Measurements from ENCODE around the gene DYNLT5.
"Not testable (repeated sequence)": the region's sequence is repeated elsewhere in the genome, so short reads cannot be mapped to it uniquely, and the experiment has no call there.

DYNLT5 gene

DNA sequence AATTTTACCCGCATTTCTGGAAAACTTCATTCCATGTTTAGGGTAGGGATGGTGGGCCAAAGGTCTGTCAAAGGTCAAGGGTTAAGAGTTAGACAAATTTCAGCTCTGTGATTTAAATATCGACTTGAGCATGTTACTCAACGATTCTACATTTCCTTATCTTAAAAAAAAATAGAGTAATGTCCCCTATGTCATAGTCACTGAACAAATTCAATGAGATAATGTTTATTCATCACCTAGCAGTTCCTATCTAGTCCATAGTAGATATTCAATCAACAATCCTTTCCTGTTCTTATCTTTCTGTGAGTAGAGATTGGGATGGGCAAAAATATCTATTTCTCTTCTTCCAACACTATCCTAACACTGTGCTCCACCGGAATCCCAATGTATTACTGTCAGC is 1.1 kb upstream of the DYNLT5 start:
- DNase-seq, result no peak

DNA sequence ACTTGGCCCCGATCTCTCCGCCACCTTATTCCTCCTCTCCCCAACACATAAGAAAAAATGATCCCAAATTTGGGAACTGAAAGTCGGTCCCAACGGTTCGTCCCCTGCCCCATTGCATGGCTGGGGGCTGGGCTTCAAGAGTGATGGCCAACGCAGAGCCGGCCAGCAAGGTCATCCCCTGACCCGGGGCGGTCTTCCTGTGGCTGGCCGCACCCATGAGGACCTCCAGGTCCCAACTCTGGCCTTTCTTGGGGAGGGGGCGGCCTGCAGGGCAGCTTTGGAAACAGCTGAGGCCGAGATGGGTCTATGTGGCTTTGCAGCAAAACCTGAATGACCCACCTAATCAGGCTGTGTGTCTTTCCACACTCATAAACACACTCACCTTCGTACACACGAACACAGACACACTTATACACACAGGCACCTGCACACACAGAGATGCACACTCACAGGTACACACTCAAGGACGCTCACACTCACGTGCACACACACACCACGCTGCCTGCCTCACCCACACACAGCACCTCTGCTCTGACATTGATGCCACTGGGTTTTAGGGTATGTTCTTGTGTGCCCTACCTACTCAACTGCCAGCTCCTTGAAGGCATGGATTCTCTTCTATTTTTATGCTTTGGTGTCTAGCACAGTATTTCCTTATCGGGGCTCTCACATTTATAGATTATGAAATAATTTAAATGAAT is 562 bp downstream of the DYNLT5 start:
- peak; percentile 36 to 39 for DNase-seq

DNA sequence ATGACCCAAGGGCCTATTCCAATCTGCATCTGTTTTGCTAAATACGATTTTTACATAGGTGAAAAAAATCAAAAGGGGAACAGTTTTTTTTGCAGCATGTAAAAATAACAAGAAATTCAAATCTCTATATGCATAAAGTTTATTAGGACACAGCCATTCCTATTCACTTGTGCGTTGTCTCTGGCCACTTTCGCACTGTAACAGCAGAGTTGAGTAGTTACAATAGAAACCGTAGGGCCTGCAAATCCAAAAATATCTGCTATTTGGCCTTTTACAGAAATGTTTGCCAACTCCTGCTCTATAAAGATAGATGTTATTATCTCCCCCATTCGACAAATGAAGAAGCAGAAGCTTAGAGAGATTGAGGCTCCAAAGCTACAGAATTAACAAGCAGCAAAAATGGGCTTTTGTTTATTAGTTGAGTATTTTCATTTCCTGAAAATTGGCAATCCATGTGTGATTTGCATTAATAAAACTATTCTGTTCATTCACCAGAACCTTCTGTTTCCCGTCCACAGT is 5.5 kb downstream of the DYNLT5 start:
- no peak for DNase-seq

DNA sequence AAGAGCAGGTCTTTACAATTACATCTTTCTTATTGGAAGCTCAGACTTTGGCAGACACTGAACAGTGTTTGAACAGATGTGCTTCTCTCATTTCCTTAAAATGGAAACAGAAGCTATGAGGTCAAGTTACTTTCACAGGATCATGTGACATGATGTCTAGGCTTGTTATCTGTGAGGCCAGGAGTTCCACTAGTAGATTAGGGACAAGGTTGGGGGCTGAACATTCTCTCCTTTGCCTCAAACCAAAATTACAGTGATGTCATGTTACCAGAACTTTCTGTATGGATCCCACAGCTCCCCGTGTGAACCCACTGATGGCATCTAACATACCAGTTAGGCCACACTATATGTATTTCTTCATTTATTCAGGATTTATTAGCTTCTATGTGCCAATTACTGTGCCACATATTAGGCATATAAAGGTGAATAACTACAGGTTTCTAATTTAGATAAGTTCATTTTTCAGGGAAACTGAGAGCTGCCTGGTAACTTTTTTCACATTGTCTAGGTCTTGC is 6.0 kb downstream of the DYNLT5 start:
- peak; percentile 51 to 62 for DNase-seq

DNA sequence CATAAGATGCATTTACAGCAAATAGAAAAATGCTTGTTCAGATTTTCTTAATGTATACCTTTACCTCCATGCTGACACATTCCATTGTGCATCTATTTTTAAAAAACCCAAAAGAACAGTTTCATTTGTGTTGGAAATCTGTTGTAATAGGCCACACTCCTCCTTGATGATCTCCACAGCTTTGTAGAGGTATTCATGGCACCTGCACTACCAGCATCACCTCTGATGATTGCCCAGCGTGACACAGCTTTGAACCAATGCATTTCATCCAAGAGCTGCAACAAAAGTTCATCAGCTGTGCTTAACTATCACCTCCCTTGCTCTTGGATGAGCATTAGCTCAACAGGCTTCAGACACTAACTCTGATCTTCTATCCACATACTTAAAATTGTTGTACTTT is 8.2 kb downstream of the DYNLT5 start:
- no peak for DNase-seq

DNA sequence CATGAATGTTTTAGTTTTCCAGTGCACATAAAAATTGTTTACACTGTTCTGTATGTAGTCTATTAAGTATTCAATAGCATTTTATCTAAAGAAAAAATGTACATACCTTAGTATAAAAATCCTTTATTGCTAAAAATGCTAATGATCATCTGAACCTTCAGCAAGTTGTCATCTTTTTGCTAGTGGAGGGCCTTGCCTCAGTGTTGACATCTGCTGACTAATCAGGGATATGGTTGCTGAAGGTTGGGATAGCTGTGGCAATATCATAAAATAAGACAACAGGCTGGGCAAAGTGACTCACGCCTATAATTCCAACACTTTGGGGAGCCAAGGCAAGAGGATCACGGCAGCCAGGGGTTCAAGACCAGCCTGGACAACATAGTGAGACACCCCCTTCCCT is 9.0 kb downstream of the DYNLT5 start:
- no peak for DNase-seq

DNA sequence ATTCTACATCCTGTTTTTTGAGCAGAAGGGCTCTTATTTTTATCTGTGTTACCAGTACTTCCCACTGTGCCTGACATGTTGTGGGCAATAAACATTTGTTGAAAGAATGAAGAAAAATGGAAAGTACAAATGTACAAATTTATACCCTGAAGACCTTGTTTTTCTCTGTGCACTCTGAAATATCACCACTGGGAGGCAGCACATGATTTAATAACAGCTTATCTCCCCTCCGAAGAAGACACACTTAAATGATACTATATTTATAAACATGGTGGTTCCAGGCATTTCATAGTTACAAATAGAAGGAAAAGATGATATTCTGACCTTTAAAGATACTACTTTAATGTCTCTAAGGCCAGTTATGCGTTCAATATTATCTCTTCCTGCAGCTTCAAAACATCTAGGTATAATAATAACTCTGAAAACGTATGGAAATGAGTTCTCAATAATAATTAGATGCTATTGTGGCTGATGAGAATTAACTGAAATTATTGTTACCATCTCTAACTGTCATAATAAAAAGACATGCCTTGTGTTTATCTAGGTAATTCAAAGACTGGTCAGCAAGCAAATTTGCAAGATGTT is 12.8 kb downstream of the DYNLT5 start:
- peak; percentile 72 to 86 for DNase-seq

DNA sequence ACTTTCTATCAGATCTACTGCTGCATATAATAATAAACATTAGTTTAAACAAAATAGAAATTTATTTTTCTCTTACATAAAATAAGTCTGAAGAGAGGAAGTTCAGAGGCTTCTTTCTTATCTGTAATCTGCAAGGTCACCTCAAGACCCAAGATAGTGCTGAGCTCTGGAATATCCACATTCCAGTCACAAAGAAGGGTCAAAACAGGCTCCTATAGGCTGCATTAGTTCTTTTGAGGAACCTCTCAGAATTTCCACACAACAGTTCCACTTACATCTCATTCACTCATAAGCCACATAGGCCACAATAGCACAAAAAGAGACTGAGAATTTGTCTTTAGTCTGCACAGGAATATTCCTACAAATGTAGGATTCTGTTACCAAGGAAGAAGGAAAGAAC is 15.4 kb downstream of the DYNLT5 start:
- no peak for DNase-seq

DNA sequence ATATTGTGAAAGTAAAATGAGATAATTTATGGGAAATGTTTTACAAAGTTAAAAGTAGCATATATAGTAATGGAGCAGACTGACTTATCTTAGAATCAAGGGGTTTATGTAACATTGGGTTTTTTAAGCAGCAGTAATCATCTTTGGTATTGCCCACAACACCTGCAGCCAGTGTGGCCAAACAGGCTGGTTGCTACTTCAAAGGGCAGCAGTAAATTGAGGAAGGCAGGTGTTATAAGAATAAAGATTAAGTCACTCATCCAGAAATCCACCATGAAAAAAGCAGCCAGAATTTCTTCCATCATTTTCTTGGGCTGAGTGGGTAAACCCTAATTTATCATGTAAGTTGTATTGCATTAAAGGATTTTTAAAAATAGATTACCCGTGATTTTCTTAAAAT is 16.7 kb downstream of the DYNLT5 start:
- no peak for DNase-seq

DNA sequence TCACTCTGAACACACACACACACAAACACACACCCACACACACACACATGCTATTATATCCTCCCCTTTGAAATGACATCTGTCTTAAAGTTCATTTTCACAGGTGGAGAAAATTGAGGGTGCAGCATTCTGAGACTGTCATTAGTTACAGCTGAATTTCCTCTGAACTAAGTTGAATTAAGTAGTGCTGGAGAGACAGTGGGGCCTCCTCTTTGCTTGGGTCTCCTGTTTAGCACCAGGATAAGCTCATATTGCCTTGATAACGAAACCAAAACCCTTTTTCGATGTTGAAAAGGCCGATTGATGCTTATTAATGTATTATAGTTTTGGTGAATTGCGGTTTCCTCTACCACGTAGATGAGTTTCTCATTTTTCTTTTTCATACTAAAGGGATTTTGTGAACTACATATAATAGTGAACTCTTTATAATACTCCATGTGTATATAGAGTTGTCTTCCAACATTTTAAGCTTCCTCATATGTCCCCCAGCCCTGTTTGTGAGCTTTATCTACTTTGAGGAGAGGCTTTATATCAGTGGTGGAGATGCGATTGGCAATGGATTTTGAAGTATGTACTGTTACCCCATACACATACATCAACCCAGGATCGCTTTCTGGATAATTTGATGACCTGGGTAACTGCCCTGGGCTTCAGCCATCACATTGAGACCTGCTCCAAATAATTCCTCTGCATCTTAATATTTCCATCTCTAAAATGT is 17.4 kb downstream of the DYNLT5 start:
- no peak for DNase-seq

DNA sequence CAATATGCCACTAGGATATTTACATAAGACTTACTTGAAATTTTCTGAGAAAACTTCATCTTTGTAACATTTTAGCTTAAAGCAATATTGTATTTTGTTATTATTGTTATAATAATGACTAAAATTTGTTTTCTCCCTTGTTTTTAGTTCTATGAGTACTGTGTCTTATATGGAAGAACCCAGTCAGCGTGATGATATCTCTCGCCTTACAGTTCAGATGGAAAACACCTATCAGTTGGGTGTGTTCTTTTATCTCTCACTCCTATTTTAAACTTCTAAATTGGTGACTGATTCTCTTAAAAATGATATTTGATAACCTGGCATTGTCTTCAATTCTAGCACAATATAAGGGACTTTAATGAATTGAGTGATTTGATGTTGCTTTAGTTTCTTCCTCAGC is 18.0 kb downstream of the DYNLT5 start:
- DNase-seq, result no peak

DNA sequence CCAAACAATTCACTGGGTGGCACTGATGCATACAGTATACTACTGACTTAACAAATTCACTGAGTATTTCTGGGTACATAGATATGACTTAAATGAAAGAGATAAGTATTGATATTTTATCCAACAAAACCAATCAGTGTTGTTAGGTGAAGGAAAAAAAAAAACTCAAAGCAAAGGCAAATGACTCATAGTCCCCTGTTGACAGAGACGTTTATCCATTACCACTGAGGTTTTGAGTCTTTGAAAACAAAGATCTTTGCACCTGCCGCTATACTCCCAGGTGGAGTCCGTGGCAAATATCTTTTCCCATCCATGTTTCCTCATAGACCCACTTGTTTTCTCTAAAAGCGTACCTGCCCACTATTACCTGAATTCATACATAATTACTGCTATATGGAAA is 18.4 kb downstream of the DYNLT5 start:
- DNase-seq, result no peak

DNA sequence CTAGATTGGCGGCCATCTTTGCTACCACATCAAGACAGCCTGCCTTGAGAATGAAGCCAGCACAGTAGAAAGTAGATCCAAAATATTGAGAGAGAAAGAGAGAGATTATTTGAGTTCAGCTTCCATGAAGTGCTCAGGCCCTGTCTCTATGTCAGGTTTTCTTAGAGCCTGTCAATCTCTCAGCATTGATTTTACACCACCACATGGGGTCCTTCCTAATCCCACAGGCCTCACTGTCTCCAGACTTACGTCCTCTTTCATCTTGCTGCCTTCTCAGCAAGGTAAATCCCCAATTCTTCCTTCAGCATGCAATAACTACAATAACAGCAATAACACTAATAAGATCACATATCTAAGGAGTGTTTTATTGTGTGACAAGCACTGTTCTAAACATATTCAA is 21.0 kb downstream of the DYNLT5 start:
- DNase-seq, result no peak

DNA sequence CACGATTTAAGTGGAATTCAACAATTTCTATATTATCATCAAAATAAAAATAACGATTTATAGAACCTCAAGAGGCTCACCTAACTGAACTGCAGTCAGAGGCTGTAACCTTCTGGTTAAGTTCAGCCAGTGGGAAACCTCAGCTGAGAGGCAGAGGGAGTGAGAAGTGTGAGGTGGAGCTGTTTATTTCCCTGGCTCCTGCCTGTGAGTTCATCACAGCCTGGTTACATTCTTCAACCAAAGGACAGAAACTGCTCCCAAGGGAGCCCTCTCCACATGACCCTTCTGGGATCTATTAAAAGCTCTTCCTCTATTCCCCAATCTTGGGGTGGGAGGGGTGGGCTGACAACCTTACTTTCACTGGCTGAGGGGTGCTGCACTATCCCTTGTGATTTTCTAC is 22.2 kb downstream of the DYNLT5 start:
- no peak for DNase-seq

DNA sequence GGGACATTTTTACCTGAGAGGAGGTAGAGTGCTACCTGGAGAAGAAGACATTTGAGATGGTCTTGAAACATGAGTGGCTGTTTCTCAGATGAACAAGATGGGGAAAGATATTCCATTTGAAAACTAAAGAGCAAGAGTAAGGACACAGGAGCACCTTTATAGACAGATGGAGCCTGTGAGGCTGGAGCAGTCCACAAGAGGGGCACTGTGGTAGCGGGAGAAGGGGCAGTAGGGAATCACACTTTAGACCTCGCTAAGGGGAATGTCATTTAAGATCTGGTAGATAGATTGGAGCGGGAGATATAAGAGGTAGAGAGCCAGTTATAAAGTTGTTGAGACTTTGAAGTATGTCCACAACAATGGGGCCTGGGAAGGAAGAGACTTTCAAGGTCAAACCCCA is 23.4 kb downstream of the DYNLT5 start:
- DNase-seq, result no peak

DNA sequence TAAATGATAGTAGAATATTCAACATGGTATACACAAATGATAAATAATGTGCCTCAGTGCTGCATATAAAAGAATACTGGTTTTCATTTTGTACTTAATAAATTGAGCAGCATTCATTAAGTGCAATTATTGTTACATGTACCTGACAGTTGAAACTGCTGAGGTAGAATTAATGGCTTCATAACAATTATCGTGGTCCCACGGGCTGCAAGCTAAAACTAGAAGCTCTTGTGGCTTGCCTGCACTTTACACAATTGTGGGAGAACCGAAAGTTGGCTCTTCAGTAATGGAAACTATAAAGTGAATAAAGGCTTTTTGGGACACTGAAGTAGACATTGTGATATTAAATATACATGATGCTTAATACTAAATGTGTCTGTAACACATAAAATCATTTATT is 25.6 kb downstream of the DYNLT5 start:
- no peak for DNase-seq

DNA sequence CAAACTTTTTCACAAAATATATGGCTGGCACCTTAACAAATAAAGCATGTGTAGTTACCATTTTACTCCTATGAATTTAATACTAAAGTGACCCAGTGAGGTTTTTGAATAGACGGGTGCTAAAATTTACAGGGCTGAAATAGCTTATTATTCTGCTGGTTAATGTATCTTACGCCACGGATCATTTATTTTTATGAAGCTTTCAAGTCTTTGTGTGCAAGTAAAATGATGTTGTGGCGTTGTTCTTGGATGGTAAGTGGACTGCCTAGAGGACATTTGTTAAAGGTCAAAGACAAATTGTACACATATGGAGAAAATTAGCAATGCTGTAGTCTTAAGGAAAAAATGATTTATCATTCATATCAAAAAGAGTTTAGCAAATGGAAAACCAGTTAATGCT is 26.0 kb downstream of the DYNLT5 start:
- DNase-seq, result no peak

DNA sequence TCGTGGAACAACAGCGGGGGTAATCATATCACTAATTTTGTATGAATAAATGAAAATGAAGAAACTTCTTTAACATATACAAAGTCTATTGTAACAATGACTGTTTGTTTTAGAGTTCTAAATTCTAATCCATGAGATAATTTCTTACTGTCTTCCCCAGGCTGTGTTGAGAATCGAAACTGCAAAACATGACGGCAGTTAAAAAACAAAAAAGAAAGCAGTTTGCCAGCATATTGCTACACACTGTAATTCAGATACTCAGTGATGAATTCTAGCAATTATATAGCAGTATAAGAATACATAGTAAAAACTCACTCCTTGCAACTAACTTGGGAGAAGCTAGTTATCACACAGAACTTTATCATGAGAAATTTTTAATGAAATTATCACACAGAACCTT is 26.7 kb downstream of the DYNLT5 start:
- DNase-seq, result no peak

DNA sequence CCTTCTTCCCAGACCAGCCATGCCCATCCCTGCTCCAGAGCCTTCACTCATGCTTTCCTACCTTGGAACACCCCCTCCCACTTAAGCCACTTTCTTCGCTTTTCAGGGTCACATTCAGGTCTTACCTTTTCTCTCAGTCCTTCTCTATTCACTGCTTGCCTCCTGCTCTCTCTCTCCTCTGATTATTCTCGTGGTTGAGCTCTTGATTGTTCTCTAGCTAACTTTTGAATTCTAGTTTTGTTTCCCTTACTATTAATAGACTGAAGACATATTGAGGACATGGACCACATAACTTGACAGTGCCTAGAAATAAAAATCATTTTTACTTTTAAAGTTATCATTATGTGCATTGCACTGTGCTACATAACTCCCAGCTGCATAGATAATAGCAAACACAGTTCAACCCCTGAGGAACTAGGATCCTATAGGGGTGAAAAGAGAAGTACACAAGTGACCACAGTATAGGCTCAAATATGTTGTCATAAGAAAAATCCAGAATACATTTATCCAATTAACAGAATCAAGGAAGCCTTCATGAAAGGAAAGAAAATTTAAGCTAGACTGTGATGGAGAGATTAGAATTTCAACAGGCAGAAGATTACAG is 27.3 kb downstream of the DYNLT5 start:
- DNase-seq, result no peak

DNA sequence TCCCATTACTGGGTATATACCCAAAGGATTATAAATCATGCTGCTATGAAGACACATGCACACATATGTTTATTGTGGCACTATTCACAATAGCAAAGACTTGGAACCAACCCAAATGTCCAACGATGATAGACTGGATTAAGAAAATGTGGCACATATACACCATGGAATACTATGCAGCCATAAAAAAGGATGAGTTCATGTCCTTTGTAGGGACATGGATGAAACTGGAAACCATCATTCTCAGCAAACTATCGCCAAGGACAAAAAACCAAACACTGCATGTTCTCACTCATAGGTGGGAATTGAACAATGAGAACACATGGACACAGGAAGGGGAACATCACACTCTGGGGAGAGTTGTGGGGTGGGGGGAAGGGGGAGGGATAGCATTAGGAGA is 33.5 kb downstream of the DYNLT5 start:
- DNase-seq, result not testable (repeated sequence)

DNA sequence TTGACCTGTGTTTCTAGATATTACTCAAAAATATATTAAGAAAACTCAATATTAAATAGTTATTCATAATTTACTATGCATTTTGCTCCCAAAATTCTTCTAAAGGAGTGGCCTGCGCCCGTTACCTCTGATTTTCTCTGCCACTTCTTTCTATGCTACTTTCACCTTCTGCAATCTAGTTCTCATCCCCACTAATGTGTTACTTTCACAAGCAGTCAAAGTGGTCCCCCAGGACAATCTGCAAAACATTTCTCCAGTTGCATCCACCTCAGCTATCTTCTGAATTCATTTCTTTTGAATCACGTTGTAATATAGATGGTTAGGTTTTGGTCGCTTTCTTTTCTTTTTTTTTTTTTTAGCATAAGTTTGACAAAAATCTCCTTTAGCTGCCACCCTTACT is 35.4 kb downstream of the DYNLT5 start:
- DNase-seq, result no peak

DNA sequence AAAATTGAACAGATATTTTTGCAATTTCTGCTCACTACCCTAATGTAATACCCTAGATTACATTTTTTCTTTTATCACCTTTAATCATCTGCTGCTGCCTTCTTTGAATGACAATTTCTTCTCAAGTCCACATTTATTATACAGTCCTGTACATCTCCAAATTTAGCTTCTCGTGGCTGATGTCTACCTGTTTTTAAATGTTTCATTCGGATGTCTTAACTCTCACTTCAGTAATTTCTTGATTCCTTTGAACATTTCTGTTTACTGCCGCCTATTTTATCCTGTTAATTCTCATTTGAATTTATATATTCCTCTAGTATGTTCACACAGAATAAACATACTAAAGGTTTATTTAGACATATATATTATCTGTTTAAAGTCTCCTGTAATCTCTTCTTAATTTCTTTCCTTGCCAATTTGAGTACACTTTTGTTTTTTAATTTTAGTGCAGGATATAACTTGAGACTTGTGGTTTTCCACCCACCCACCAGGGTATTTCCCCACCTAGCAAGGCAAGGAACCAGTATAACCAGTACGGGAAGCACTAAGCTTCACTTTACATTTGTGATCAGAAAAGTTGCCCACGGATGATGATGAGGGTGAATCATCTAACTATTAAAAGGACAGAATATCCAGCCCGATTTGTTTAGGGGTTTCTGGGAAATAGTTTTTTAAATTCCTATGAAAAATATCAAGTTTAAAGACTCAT is 36.1 kb downstream of the DYNLT5 start:
- peak; percentile 7 to 22 for DNase-seq

All from Kasumi-1 (cell line).